Hypothalamus (tissue), 51 donors: Measurements from ENCODE around the gene ETHE1.

Experiments used
- DNase-seq, 51 donors: peaks; one replicate each; lab custom pipeline; 2025; lab: John Stamatoyannopoulos, UW

ETHE1 gene

GRCh38 chr19:43498233-43498842, 28.7 kb downstream of the ETHE1 start:
- no peak for DNase-seq

- no peak for DNase-seq
Observed at GRCh38 chr19:43496960-43497359, 30.0 kb downstream of the ETHE1 start.

GRCh38 chr19:43495082-43495481, 31.9 kb downstream of the ETHE1 start:
- no peak for DNase-seq

- DNase-seq, result no peak
Observed at GRCh38 chr19:43490759-43491158, 36.2 kb downstream of the ETHE1 start.

GRCh38 chr19:43489979-43490599, 36.9 kb downstream of the ETHE1 start:
- no peak for DNase-seq

GRCh38 chr19:43489310-43489709, 37.7 kb downstream of the ETHE1 start:
- no peak for DNase-seq

- DNase-seq, result no peak
Observed at GRCh38 chr19:43488179-43488578, 38.8 kb downstream of the ETHE1 start.

- no peak for DNase-seq
Observed at GRCh38 chr19:43486412-43486811, 40.6 kb downstream of the ETHE1 start.

- no peak for DNase-seq
Observed at GRCh38 chr19:43485951-43486350, 41.0 kb downstream of the ETHE1 start.

GRCh38 chr19:43483281-43483680, 43.7 kb downstream of the ETHE1 start:
- DNase-seq, result no peak

- DNase-seq, result no peak
Observed at GRCh38 chr19:43482193-43482592, 44.8 kb downstream of the ETHE1 start.

GRCh38 chr19:43481701-43482100, 45.3 kb downstream of the ETHE1 start:
- no peak for DNase-seq

GRCh38 chr19:43480574-43480973, 46.4 kb downstream of the ETHE1 start:
- no peak for DNase-seq

GRCh38 chr19:43479961-43480561, 46.9 kb downstream of the ETHE1 start:
- no peak for DNase-seq

GRCh38 chr19:43479226-43479625, 47.8 kb downstream of the ETHE1 start:
- DNase-seq, result no peak

GRCh38 chr19:43478323-43478722, 48.7 kb downstream of the ETHE1 start:
- no peak for DNase-seq

GRCh38 chr19:43476606-43477005, 50.4 kb downstream of the ETHE1 start:
- no peak for DNase-seq

GRCh38 chr19:43474986-43475705, 51.9 kb downstream of the ETHE1 start:
- DNase-seq, result peak; percentile 4 to 94 (median 82)

- no peak for DNase-seq
Observed at GRCh38 chr19:43474487-43474886, 52.5 kb downstream of the ETHE1 start.

GRCh38 chr19:43471091-43471490, 55.9 kb downstream of the ETHE1 start:
- DNase-seq, result no peak

GRCh38 chr19:43470288-43470687, 56.7 kb downstream of the ETHE1 start:
- no peak for DNase-seq

GRCh38 chr19:43469160-43469480, 57.9 kb downstream of the ETHE1 start:
- no peak for DNase-seq
